Epidermal melanocyte (primary cell): Measurements from ENCODE around the gene HOXC9.

Experiments used
- DNase-seq: peaks from one replicate; pipeline ENCODE4 v3.0.0; 2011; ENCODE audit warnings: low spot score; ENCODE audit not compliant: insufficient read length

Gene HOXC9

GRCh38 chr12:54051026-54051842, 51.3 kb downstream of the HOXC9 start:
- no peak for DNase-seq

- DNase-seq: no peak
Observed at GRCh38 chr12:54051874-54052437, 52.0 kb downstream of the HOXC9 start.

- DNase-seq: peak; percentile 71
Observed at GRCh38 chr12:54052438-54053002, 52.6 kb downstream of the HOXC9 start.
